Measurements from ENCODE around the gene CAPN3. TPM values are rescaled to one million over a fixed set of nuclear protein-coding genes. Genes with fewer than 3 reads are reported as not detected.

Gene CAPN3
- total RNA-seq, 1 donor from 2014 or later, result 1.6 TPM

- DNase-seq (ENCODE audit: low spot score), result no peak
- Mint-ChIP-seq H3K4me3 (no peak overlapping the region), H3K9me3 (peaks cover 19% of the 10 kb centered on the region), H3K4me1 (ENCODE audit: low read depth) (no peaks in the 10 kb centered on the region), H3K36me3 (ENCODE audit: low read depth) (peaks cover 9% of the 10 kb centered on the region), H3K27ac (no peak overlapping the region), H3K27me3 (ENCODE audit: insufficient read depth) (no peaks in the 10 kb centered on the region)
- intact Hi-C loops (cut with micrococcal nuclease), result no loop called here
These were observed 20.8 kb upstream of the CAPN3 start for GRCh38 chr15:42338500-42338899.

- Mint-ChIP-seq H3K4me3 (no peak overlapping the region), H3K9me3 (no peaks in the 10 kb centered on the region), H3K27ac (no peak overlapping the region), H3K27me3 (ENCODE audit: insufficient read depth) (no peaks in the 10 kb centered on the region), H3K4me1 (ENCODE audit: low read depth) (peaks cover 10% of the 10 kb centered on the region), H3K36me3 (ENCODE audit: low read depth) (peaks cover 8% of the 10 kb centered on the region)
- intact Hi-C loops (cut with micrococcal nuclease), result no loop called here
- DNase-seq (ENCODE audit: low spot score), result no peak
These were observed 15.6 kb upstream of the CAPN3 start for GRCh38 chr15:42343596-42344232.

GRCh38 chr15:42344763-42345162 lies 14.5 kb upstream of the CAPN3 start:
- Mint-ChIP-seq H3K27ac (no peak overlapping the region), H3K4me3 (no peak overlapping the region), H3K36me3 (ENCODE audit: low read depth) (peaks cover 8% of the 10 kb centered on the region), H3K9me3 (no peaks in the 10 kb centered on the region), H3K4me1 (ENCODE audit: low read depth) (peaks cover 10% of the 10 kb centered on the region), H3K27me3 (ENCODE audit: insufficient read depth) (no peaks in the 10 kb centered on the region)
- intact Hi-C loops (cut with micrococcal nuclease), result no loop called here
- no peak for DNase-seq (ENCODE audit: low spot score)

- intact Hi-C loops (cut with micrococcal nuclease), result no loop called here
- Mint-ChIP-seq H3K36me3 (ENCODE audit: low read depth) (peaks cover 8% of the 10 kb centered on the region), H3K4me1 (ENCODE audit: low read depth) (peaks cover 10% of the 10 kb centered on the region), H3K9me3 (no peaks in the 10 kb centered on the region), H3K4me3 (no peak overlapping the region), H3K27ac (no peak overlapping the region), H3K27me3 (ENCODE audit: insufficient read depth) (no peaks in the 10 kb centered on the region)
- no peak for DNase-seq (ENCODE audit: low spot score)
These were observed 13.8 kb upstream of the CAPN3 start for GRCh38 chr15:42345504-42345903.

GRCh38 chr15:42348083-42348482 lies 11.2 kb upstream of the CAPN3 start:
- intact Hi-C loops (cut with micrococcal nuclease), result no loop called here
- Mint-ChIP-seq H3K27ac (no peak overlapping the region), H3K4me1 (ENCODE audit: low read depth) (peaks cover 10% of the 10 kb centered on the region), H3K9me3 (no peaks in the 10 kb centered on the region), H3K36me3 (ENCODE audit: low read depth) (peaks cover 14% of the 10 kb centered on the region), H3K4me3 (no peak overlapping the region), H3K27me3 (ENCODE audit: insufficient read depth) (no peaks in the 10 kb centered on the region)
- no peak for DNase-seq (ENCODE audit: low spot score)

- Mint-ChIP-seq H3K4me1 (ENCODE audit: low read depth) (peaks cover 10% of the 10 kb centered on the region), H3K4me3 (no peak overlapping the region), H3K27ac (no peak overlapping the region), H3K36me3 (ENCODE audit: low read depth) (peaks cover 18% of the 10 kb centered on the region), H3K27me3 (ENCODE audit: insufficient read depth) (no peaks in the 10 kb centered on the region), H3K9me3 (no peaks in the 10 kb centered on the region)
- DNase-seq (ENCODE audit: low spot score), result no peak
- intact Hi-C loops (cut with micrococcal nuclease), result no loop called here
These were observed 10.1 kb upstream of the CAPN3 start for GRCh38 chr15:42349186-42349585.

- Mint-ChIP-seq H3K9me3 (no peaks in the 10 kb centered on the region), H3K27me3 (ENCODE audit: insufficient read depth) (no peaks in the 10 kb centered on the region), H3K4me3 (no peak overlapping the region), H3K27ac (no peak overlapping the region), H3K36me3 (ENCODE audit: low read depth) (peaks cover 14% of the 10 kb centered on the region), H3K4me1 (ENCODE audit: low read depth) (no peaks in the 10 kb centered on the region)
- intact Hi-C loops (cut with micrococcal nuclease), result no loop called here
- DNase-seq (ENCODE audit: low spot score), result no peak
These were observed 6.9 kb upstream of the CAPN3 start for GRCh38 chr15:42352401-42352800.

- H3K36me3 Mint-ChIP-seq (ENCODE audit: low read depth), result peaks cover 14% of the 10 kb centered on the region
- H3K9me3 Mint-ChIP-seq, result no peaks in the 10 kb centered on the region
- no peak overlapping the region for H3K4me3 Mint-ChIP-seq
- H3K4me1 Mint-ChIP-seq (ENCODE audit: low read depth), result no peaks in the 10 kb centered on the region
- H3K27me3 Mint-ChIP-seq (ENCODE audit: insufficient read depth), result no peaks in the 10 kb centered on the region
- intact Hi-C loops (cut with micrococcal nuclease), result no loop called here
- no peak overlapping the region for H3K27ac Mint-ChIP-seq
- DNase-seq (ENCODE audit: low spot score), result no peak
These were observed 6.2 kb upstream of the CAPN3 start for GRCh38 chr15:42353061-42353460.

- intact Hi-C loops (cut with micrococcal nuclease), result no loop called here
- Mint-ChIP-seq H3K27me3 (ENCODE audit: insufficient read depth) (no peaks in the 10 kb centered on the region), H3K4me3 (no peak overlapping the region), H3K27ac (no peak overlapping the region), H3K4me1 (ENCODE audit: low read depth) (no peaks in the 10 kb centered on the region), H3K36me3 (ENCODE audit: low read depth) (peaks cover 14% of the 10 kb centered on the region), H3K9me3 (no peaks in the 10 kb centered on the region)
- no peak for DNase-seq (ENCODE audit: low spot score)
These were observed 4.5 kb upstream of the CAPN3 start for GRCh38 chr15:42354824-42355223.

- no peak for DNase-seq (ENCODE audit: low spot score)
- Mint-ChIP-seq H3K4me1 (ENCODE audit: low read depth) (no peaks in the 10 kb centered on the region), H3K36me3 (ENCODE audit: low read depth) (peaks cover 14% of the 10 kb centered on the region), H3K9me3 (no peaks in the 10 kb centered on the region), H3K27ac (no peak overlapping the region), H3K4me3 (no peak overlapping the region), H3K27me3 (ENCODE audit: insufficient read depth) (no peaks in the 10 kb centered on the region)
- intact Hi-C loops (cut with micrococcal nuclease), result no loop called here
These were observed 4.0 kb upstream of the CAPN3 start for GRCh38 chr15:42355291-42355690.

GRCh38 chr15:42356851-42357250 lies 2.5 kb upstream of the CAPN3 start:
- DNase-seq (ENCODE audit: low spot score), result no peak
- H3K4me3 Mint-ChIP-seq, result no peak overlapping the region
- no peaks in the 10 kb centered on the region for H3K9me3 Mint-ChIP-seq
- no peaks in the 10 kb centered on the region for H3K27me3 Mint-ChIP-seq (ENCODE audit: insufficient read depth)
- peaks cover 5% of the 10 kb centered on the region for H3K4me1 Mint-ChIP-seq (ENCODE audit: low read depth)
- peaks cover 7% of the 10 kb centered on the region for H3K36me3 Mint-ChIP-seq (ENCODE audit: low read depth)
- H3K27ac Mint-ChIP-seq, result no peak overlapping the region
- intact Hi-C loops (cut with micrococcal nuclease), result no loop called here

- Mint-ChIP-seq H3K27me3 (ENCODE audit: insufficient read depth) (no peaks in the 10 kb centered on the region), H3K4me3 (no peak overlapping the region), H3K27ac (no peak overlapping the region), H3K36me3 (ENCODE audit: low read depth) (peaks cover 4% of the 10 kb centered on the region), H3K9me3 (no peaks in the 10 kb centered on the region), H3K4me1 (ENCODE audit: low read depth) (peaks cover 6% of the 10 kb centered on the region)
- DNase-seq (ENCODE audit: low spot score), result no peak
- intact Hi-C loops (cut with micrococcal nuclease), result no loop called here
These were observed 1.2 kb upstream of the CAPN3 start for GRCh38 chr15:42358141-42358540.

GRCh38 chr15:42359985-42360384 lies 684 bp downstream of the CAPN3 start:
- peaks cover 6% of the 10 kb centered on the region for H3K4me1 Mint-ChIP-seq (ENCODE audit: low read depth)
- H3K4me3 Mint-ChIP-seq, result no peak overlapping the region
- no peaks in the 10 kb centered on the region for H3K9me3 Mint-ChIP-seq
- no peaks in the 10 kb centered on the region for H3K36me3 Mint-ChIP-seq (ENCODE audit: low read depth)
- DNase-seq (ENCODE audit: low spot score), result no peak
- H3K27ac Mint-ChIP-seq, result no peak overlapping the region
- intact Hi-C loops (cut with micrococcal nuclease), result no loop called here
- no peaks in the 10 kb centered on the region for H3K27me3 Mint-ChIP-seq (ENCODE audit: insufficient read depth)

- Mint-ChIP-seq H3K36me3 (ENCODE audit: low read depth) (no peaks in the 10 kb centered on the region), H3K9me3 (no peaks in the 10 kb centered on the region), H3K4me1 (ENCODE audit: low read depth) (peaks cover 6% of the 10 kb centered on the region), H3K27ac (no peak overlapping the region), H3K4me3 (no peak overlapping the region), H3K27me3 (ENCODE audit: insufficient read depth) (no peaks in the 10 kb centered on the region)
- no peak for DNase-seq (ENCODE audit: low spot score)
- intact Hi-C loops (cut with micrococcal nuclease), result no loop called here
These were observed 1.3 kb downstream of the CAPN3 start for GRCh38 chr15:42360535-42361112.

All from activated T-helper 1 cell treated with anti-CD3 and anti-CD28 coated beads, Interleukin-12 subunit alpha, Interleukin-12 subunit beta, Interleukin-2, Interleukin-4 antibody, amounts not matched to agents 30 ng/mL and 10 ng/mL and 1 ng/mL, durations not matched to agents 14 hours and 24 hours and 36 hours (primary cell).